Measurements from ENCODE around the gene C2orf42.
A peak's percentile ranks its signal among the peaks of the same experiment; 100 is the strongest.
"Not testable (repeated sequence)": the region's sequence is repeated elsewhere in the genome, so short reads cannot be mapped to it uniquely, and the experiment has no call there.

Gene C2orf42

GRCh38 chr2:70190418-70191243 is at the start of gene C2orf42:
TSS of gene C2orf42 (minus strand) at chr2:70191019. CDS start at chr2:70181985, 9,034 bp downstream.
- peak; percentile 99 for DNase-seq (ENCODE audit: low spot score)

GRCh38 chr2:70240599-70240998 is 49.8 kb upstream of the C2orf42 start:
- DNase-seq (ENCODE audit: low spot score): no peak

- DNase-seq (ENCODE audit: low spot score): no peak
Observed at GRCh38 chr2:70233926-70234325, 43.1 kb upstream of the C2orf42 start.

- no peak for DNase-seq (ENCODE audit: low spot score)
Observed at GRCh38 chr2:70226781-70227180, 36.0 kb upstream of the C2orf42 start.

- not testable (repeated sequence) for DNase-seq (ENCODE audit: low spot score)
Observed at GRCh38 chr2:70223305-70223704, 32.5 kb upstream of the C2orf42 start.

GRCh38 chr2:70214953-70215549 is 24.2 kb upstream of the C2orf42 start:
- no peak for DNase-seq (ENCODE audit: low spot score)

GRCh38 chr2:70214365-70214764 is 23.5 kb upstream of the C2orf42 start:
- DNase-seq (ENCODE audit: low spot score): no peak

- no peak for DNase-seq (ENCODE audit: low spot score)
Observed at GRCh38 chr2:70212298-70212932, 21.6 kb upstream of the C2orf42 start.

GRCh38 chr2:70211595-70211994 is 20.8 kb upstream of the C2orf42 start:
- no peak for DNase-seq (ENCODE audit: low spot score)

GRCh38 chr2:70204452-70204851 is 13.6 kb upstream of the C2orf42 start:
- no peak for DNase-seq (ENCODE audit: low spot score)

- DNase-seq (ENCODE audit: low spot score): no peak
Observed at GRCh38 chr2:70203086-70203485, 12.3 kb upstream of the C2orf42 start.

GRCh38 chr2:70202236-70202806 is 11.5 kb upstream of the C2orf42 start:
- DNase-seq (ENCODE audit: low spot score): no peak

- no peak for DNase-seq (ENCODE audit: low spot score)
Observed at GRCh38 chr2:70201831-70202230, 11.0 kb upstream of the C2orf42 start.

GRCh38 chr2:70201225-70201768 is 10.5 kb upstream of the C2orf42 start:
- DNase-seq (ENCODE audit: low spot score): no peak

GRCh38 chr2:70199320-70199864 is 8.6 kb upstream of the C2orf42 start:
- no peak for DNase-seq (ENCODE audit: low spot score)

GRCh38 chr2:70192516-70192915 is 1.7 kb upstream of the C2orf42 start:
- DNase-seq (ENCODE audit: low spot score): no peak

- no peak for DNase-seq (ENCODE audit: low spot score)
Observed at GRCh38 chr2:70191244-70191735, 471 bp upstream of the C2orf42 start.

GRCh38 chr2:70188460-70188859 is 2.4 kb downstream of the C2orf42 start:
- no peak for DNase-seq (ENCODE audit: low spot score)

GRCh38 chr2:70187170-70187569 is 3.6 kb downstream of the C2orf42 start:
- DNase-seq (ENCODE audit: low spot score): not testable (repeated sequence)

GRCh38 chr2:70182689-70183088 is 8.1 kb downstream of the C2orf42 start:
- no peak for DNase-seq (ENCODE audit: low spot score)

- DNase-seq (ENCODE audit: low spot score): peak; percentile 69
Observed at GRCh38 chr2:70181363-70181956, 9.4 kb downstream of the C2orf42 start.

- no peak for DNase-seq (ENCODE audit: low spot score)
Observed at GRCh38 chr2:70173520-70173919, 17.3 kb downstream of the C2orf42 start.

Measured in germinal center (tissue), 1 donor.